ENCODE results near the gene UBE2D2. TPM values are rescaled to one million over a fixed set of nuclear protein-coding genes. Genes with fewer than 3 reads are reported as not detected.
"Not testable (repeated sequence)": the region's sequence is repeated elsewhere in the genome, so short reads cannot be mapped to it uniquely, and the experiment has no call there.

Gene UBE2D2
- total and polyA plus RNA-seq, 9 donors = 66.8 to 230 (median 117) TPM

GRCh38 chr5:139524446-139524845 lies 36.7 kb upstream of the UBE2D2 start:
- no peak overlapping the region for H3K27ac ChIP-seq
- no peaks in the 10 kb centered on the region for H3K27me3 ChIP-seq
- H3K36me3 ChIP-seq = no peaks in the 10 kb centered on the region
- no peaks in the 10 kb centered on the region for H3K4me1 ChIP-seq (ENCODE audit: insufficient read depth)
- no peak overlapping the region for H3K4me3 ChIP-seq
- intact Hi-C loops (cut with DNase I) = no loop called here
- no peak for DNase-seq
- 65 to 73% (median 71%) methylated on average over 4 of the region's 4 CpGs for WGBS, 3 donors
- no peak for TF ChIP-seq CTCF (IDR thresholded peaks at IDR 0.05)
- no peak for TF ChIP-seq POLR2A (IDR thresholded peaks at IDR 0.05)
- TF ChIP-seq EP300 (IDR thresholded peaks at IDR 0.05) = no peak
- H3K9me3 ChIP-seq = no peaks in the 10 kb centered on the region

- Histone ChIP-seq H3K9me3 (no peaks in the 10 kb centered on the region), H3K4me3 (no peak overlapping the region), H3K27ac (no peak overlapping the region), H3K27me3 (no peaks in the 10 kb centered on the region), H3K36me3 (no peaks in the 10 kb centered on the region), H3K4me1 (ENCODE audit: insufficient read depth) (no peaks in the 10 kb centered on the region)
- intact Hi-C loops (cut with DNase I) = no loop called here
- TF ChIP-seq CTCF (IDR thresholded peaks at IDR 0.05) = no peak
- TF ChIP-seq POLR2A (IDR thresholded peaks at IDR 0.05) = no peak
- 59 to 68% (median 61%) methylated on average over 2 of the region's 2 CpGs for WGBS, 3 donors
- DNase-seq = no peak
These were observed 36.1 kb upstream of the UBE2D2 start for GRCh38 chr5:139524940-139525585.

- WGBS, 3 donors = 94 to 98% (median 94%) methylated on average over 12 of the region's 12 CpGs
- H3K4me3 ChIP-seq; H3K36me3 ChIP-seq; H3K4me1 ChIP-seq (ENCODE audit: insufficient read depth); DNase-seq; H3K27me3 ChIP-seq; H3K27ac ChIP-seq; intact Hi-C loops (cut with DNase I); H3K9me3 ChIP-seq: not testable (repeated sequence)
These were observed 35.4 kb upstream of the UBE2D2 start for GRCh38 chr5:139525586-139526308.

- H3K4me1 ChIP-seq (ENCODE audit: insufficient read depth); intact Hi-C loops (cut with DNase I); H3K4me3 ChIP-seq; H3K9me3 ChIP-seq; H3K27ac ChIP-seq; H3K27me3 ChIP-seq; DNase-seq; H3K36me3 ChIP-seq: not testable (repeated sequence)
- 86 to 91% (median 89%) methylated on average over 22 of the region's 22 CpGs for WGBS, 3 donors
These were observed 34.6 kb upstream of the UBE2D2 start for GRCh38 chr5:139526309-139527089.

- intact Hi-C loops (cut with DNase I); DNase-seq; H3K9me3 ChIP-seq; H3K27ac ChIP-seq; H3K27me3 ChIP-seq; H3K4me1 ChIP-seq (ENCODE audit: insufficient read depth); H3K36me3 ChIP-seq; H3K4me3 ChIP-seq: not testable (repeated sequence)
- 58 to 63% (median 59%) methylated on average over 2 of the region's 2 CpGs for WGBS, 3 donors
These were observed 34.1 kb upstream of the UBE2D2 start for GRCh38 chr5:139527090-139527470.

- DNase-seq; H3K27ac ChIP-seq; H3K9me3 ChIP-seq; H3K27me3 ChIP-seq; intact Hi-C loops (cut with DNase I); H3K4me1 ChIP-seq (ENCODE audit: insufficient read depth); H3K36me3 ChIP-seq; H3K4me3 ChIP-seq: not testable (repeated sequence)
- WGBS, 3 donors = 45 to 60% (median 49%) methylated on average over 7 of the region's 7 CpGs
These were observed 33.2 kb upstream of the UBE2D2 start for GRCh38 chr5:139527896-139528467.

GRCh38 chr5:139528695-139529094 lies 32.4 kb upstream of the UBE2D2 start:
- DNase-seq; intact Hi-C loops (cut with DNase I); H3K4me1 ChIP-seq (ENCODE audit: insufficient read depth); H3K27me3 ChIP-seq; H3K4me3 ChIP-seq; H3K36me3 ChIP-seq; H3K27ac ChIP-seq; H3K9me3 ChIP-seq: not testable (repeated sequence)
- 92 to 97% (median 97%) methylated on average over 8 of the region's 8 CpGs for WGBS, 3 donors

- H3K27me3 ChIP-seq; H3K36me3 ChIP-seq; H3K4me3 ChIP-seq; H3K9me3 ChIP-seq; H3K27ac ChIP-seq; DNase-seq; intact Hi-C loops (cut with DNase I); H3K4me1 ChIP-seq (ENCODE audit: insufficient read depth): not testable (repeated sequence)
- WGBS, 3 donors = 87 to 95% (median 94%) methylated on average over 2 of the region's 2 CpGs
These were observed 31.1 kb upstream of the UBE2D2 start for GRCh38 chr5:139530079-139530478.

All from ovary (tissue), 9 donors.